ENCODE results near the gene KIZ.
"Not testable (repeated sequence)": the region's sequence is repeated elsewhere in the genome, so short reads cannot be mapped to it uniquely, and the experiment has no call there.

The KIZ gene

DNA sequence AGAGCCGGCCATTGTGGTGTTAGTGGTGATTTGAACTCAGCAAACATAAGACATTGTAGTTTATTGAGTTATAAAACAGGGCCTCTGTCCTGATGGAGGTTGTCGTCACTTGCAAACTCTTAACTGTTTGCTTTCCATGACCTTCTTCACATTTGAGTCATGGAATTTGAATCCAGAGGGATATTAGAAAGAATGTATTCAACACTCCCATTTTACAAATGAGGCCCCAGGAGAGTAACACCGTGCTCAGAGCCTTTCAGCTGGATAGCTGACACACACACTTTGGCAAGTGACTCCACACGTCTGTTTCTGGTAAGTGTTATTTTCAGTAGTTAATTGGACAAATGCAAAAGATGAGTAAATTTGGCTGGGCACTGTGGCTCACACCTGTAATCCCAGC, 104.8 kb downstream of the KIZ start:
- no peak for DNase-seq (ENCODE audit: low spot score)

- no peak for DNase-seq (ENCODE audit: low spot score)
Observed at GRCh38 chr20:21232546-21233280, 106.8 kb downstream of the KIZ start.

DNA sequence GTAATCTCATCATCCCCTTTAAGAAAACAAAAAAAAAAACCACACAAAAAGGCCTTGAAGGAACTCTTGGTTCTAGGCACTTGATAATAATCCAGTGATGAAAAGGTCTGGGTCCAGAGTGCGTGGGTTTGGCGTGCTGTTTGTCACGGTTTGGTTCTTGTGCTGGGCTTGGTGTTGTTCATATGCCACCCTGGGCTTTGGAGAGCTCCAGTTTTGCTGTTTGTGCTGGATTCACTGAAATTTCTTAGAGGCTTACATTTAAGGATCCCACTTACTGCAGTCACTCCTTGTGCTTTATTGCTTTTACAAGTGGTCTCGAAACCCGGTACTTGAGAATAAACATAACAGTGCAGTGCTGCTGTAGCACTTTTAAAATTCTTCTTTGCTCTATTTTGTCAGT, 108.4 kb downstream of the KIZ start:
- DNase-seq (ENCODE audit: low spot score): no peak

DNA sequence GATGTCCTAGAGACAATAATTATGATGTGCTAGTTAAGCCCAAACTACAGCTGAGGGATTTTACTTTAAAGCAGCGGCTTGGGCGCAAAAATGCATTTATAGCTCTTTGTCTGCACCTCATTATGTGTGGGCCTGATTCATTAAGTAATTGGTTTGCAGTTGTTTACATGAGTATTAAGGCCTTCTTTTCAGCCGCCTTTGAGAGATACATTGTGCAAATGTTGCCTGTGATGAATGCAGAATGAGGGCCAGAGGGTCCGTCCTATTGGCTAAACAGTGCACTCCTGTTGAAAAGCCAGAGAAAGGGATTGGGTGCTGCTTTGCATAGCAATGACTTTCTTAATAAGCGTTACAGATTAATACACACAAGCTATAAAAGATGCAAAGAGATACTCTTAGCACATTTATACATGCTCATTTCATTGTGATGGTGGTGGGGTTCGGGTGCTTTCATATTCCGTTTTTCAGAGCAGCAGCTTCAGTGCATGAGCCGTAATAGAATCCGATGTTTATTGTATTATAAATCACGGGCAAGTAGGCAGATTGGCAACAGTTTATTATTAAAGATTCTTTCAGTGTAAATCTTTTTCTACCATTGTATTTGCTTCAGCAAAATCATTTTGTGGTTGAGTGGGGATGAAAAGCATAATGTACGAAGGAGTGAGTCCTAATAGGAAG, 109.1 kb downstream of the KIZ start:
- no peak for DNase-seq (ENCODE audit: low spot score)

DNA sequence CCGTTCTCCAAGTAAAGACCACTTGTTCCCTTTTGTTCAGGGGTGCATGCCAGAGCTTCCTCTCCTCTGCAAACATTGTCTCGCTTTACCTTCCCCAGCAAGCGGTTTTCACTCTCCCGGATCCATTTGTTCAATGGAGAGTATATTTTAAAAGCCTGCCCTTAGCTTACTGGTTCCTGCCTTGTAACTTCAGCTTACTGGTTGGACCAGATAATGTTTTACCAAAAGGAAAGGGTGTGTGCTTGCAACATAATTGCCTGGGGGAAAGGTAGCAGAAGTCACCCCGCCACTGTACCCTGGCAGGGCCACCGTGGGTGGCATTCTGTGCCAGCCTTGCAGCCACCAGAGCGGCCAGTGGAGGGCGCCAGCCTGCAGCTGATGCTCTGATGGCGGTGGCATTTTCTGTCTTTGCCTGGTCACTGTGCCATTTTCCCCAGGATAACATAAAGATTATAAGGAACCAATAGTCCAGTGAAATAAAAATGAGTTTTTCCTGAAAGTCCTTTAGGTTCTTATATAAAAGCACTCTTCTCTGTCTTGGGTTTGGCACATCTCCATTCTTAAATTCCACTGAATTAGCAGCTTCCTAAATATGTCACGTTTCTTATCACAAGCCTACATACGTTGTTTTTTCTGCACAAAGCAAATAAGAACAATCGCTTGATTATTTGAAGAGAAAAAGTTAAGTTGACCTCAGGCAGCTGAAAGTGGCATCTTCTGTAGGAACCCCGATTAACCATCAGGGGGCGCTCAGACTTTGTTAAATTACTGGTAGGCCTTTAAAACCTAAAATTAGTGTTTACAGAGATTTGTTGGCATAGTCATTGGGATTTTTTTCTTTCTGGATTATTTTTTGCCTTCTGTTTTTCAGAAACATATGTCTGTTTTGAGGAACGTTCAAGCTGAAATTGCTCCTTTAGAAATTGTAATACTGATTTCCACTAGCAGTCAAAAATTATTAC, 109.9 kb downstream of the KIZ start:
- peak; percentile 73 for DNase-seq (ENCODE audit: low spot score)

GRCh38 chr20:21237956-21238799, 112.3 kb downstream of the KIZ start:
- no peak for DNase-seq (ENCODE audit: low spot score)

DNA sequence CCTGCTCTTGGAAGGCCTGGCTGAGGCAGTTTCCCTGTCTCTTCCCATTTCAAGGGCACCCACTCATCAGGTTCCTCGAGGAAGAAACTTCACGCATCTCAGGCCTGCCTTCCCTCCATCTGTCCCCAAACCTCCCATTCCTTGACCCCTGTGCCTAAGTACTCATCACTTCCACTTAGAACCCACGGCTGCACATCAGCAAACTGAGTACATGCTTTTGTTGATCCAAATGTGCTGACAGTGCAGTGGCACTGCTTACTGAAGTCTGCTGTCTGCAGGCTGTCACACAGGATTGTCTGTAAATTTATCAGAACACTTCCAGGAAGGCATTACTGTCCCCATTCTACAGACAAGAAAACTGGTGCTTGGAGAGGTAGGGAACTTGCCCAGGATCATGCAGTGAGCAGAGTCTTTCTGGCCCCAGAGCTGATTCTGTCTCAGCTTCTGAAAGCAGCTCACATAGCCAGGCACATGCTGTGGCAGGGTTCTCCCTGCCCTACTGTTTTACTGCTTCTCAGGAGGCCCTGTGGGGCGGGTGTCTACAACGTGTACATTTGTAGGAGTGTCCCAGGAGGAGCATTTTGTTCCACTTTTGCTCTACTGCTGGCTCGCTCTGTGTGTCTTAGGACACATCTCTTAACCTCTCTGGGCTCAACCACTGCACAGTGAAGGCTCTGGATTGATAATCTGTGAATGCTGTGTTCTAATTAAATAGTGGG, 113.1 kb downstream of the KIZ start:
- no peak for DNase-seq (ENCODE audit: low spot score)

DNA sequence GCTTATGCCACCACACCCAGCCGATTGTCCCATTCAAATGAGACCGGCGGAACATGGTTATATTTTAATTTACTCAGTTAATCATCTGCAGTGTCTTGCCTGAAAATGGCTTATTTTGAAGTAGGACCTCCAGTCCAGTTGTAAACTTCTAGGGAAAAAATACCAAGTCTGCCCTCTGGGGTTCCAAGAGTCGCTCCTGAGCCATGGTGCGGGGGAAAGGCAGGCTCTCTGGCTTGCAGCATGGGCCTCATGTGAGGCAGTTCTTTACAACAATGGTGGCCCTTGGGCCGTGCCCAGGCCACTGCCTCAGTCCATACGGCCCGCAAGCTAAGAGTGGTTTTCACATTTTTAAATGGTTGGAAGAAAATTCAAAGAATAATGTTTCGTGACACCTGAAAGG, 114.5 kb downstream of the KIZ start:
- DNase-seq (ENCODE audit: low spot score): no peak

- DNase-seq (ENCODE audit: low spot score): no peak
Observed at GRCh38 chr20:21241406-21241805, 115.5 kb downstream of the KIZ start.

- DNase-seq (ENCODE audit: low spot score): no peak
Observed at GRCh38 chr20:21243811-21244210, 117.9 kb downstream of the KIZ start.

DNA sequence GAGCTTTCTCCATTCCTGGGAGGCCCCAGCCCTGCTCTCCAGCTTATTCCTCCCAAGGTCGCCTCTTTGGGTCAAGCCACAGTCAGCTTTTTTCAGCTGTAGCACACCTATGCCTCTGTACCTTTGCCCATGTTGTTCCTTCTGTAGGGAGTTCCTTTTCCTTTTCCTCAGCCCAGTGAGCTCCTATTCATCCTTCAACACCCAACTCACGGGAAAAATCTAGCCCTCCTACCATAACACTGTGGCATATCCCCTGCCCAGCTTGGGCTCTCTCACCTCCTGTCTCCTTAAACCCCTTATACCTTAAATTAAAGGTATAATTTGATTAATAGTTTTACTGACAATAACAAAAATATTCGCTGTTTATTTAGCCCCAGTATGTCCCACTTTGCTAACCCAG, 118.9 kb downstream of the KIZ start:
- no peak for DNase-seq (ENCODE audit: low spot score)

DNA sequence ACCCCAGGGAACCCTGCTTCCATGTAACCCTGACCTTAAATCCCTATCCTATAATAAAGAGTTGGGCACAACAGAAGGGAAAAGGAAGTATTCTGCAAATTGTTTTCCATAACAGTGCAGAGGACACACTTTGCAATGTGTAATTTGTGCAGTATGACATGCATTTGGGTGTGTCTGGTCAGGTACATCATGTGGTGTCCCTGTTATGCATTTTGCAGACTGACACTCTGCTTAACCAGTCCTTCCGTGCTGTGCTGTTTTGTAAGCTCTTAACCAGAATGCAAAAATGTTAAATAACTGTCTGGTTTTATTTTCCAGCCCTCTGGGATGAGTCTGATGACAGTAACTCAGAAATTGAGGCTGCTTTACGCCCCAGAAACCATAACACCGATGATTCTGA, 120.3 kb downstream of the KIZ start:
- no peak for DNase-seq (ENCODE audit: low spot score)

- DNase-seq (ENCODE audit: low spot score): not testable (repeated sequence)
Observed at GRCh38 chr20:21247603-21248095, 121.8 kb downstream of the KIZ start.

DNA sequence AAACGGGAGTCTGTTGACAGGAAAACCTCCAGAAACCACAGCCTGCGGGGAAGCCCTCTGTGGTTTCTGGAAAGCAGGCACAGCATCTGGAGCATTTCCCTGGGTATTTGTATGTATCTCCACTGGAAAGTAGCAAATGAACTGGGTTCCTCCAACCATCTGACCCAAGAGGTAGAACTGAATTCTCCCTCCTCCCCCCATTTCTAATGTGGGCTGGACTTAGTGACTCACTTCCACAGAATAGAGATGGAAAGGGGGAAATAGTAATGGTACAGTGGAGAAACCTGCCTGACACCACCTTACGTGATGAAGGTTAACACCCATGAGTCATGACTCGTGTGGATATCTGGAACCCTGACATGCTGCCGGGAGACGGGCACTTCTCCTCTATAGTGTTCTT, 125.4 kb downstream of the KIZ start:
- DNase-seq (ENCODE audit: low spot score): no peak

GRCh38 chr20:21257192-21257591, 131.3 kb downstream of the KIZ start:
- no peak for DNase-seq (ENCODE audit: low spot score)

GRCh38 chr20:21258411-21258810, 132.5 kb downstream of the KIZ start:
- DNase-seq (ENCODE audit: low spot score): no peak

DNA sequence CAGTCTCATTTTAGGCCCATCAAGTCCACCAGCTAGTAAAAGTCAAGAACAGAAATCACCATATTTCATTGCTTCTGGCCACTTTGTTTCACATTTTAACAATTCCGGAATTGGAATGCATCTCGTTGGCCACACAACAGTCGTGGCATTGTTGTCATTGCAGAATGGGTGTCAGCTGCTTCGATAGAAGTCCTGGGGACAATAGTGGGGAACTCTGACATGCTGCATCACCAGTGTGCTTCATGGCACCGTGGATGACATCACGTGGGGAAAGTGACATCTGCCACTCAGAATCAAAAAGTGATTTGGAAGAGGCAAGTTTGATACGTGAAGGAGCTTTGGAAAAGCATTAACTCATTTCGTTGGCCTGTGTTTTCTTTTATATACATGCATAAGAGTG, 133.5 kb downstream of the KIZ start:
- DNase-seq (ENCODE audit: low spot score): no peak

DNA sequence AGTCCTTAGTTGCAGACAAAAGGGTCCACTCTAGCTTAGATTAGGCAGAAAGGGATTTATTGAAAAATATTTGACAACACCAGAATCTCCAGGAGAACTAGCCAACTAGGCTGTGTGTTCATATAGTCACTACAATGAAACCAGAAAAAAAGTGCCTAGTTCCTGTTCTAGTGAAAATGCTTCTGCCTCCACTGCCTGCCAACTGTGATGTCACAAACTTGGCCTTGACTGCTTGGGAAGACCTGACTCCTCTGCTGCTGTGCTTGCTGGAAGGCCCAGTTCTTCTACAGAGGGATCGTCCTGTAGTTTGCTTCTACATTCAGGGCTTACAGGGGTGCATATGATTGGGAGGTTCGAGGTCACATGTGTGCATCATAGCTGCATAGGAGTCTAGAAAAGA, 136.9 kb downstream of the KIZ start:
- DNase-seq (ENCODE audit: low spot score): no peak

- DNase-seq (ENCODE audit: low spot score): no peak
Observed at GRCh38 chr20:21265261-21266190, 139.6 kb downstream of the KIZ start.

- DNase-seq (ENCODE audit: low spot score): no peak
Observed at GRCh38 chr20:21266191-21266536, 140.3 kb downstream of the KIZ start.

Measured in CD4-positive, alpha-beta T cell treated with Interleukin-2 at 100 ng/mL for 4 hours (primary cell).